Stimulated activated CD4-positive, alpha-beta T cell treated with anti-CD3 and anti-CD28 coated beads, TNF-alpha, amount 100 ng/mL, for 4 hours (primary cell): Measurements from ENCODE around the gene SPON2.
"Not testable (repeated sequence)": the region's sequence is repeated elsewhere in the genome, so short reads cannot be mapped to it uniquely, and the experiment has no call there.

Experiments used
- DNase-seq, 3 experiments: peaks; one replicate each; pipeline ENCODE4 v3.0.0-alpha.2; 2020; ENCODE audit warnings: low read depth in 3 of 3

Gene SPON2

GRCh38 chr4:1151541-1151940, 20.8 kb downstream of the SPON2 start:
- no peak for DNase-seq

- DNase-seq, result no peak
Measured at GRCh38 chr4:1150875-1151274, 21.5 kb downstream of the SPON2 start.

- no peak for DNase-seq
Measured at GRCh38 chr4:1139860-1140259, 32.5 kb downstream of the SPON2 start.

GRCh38 chr4:1137850-1138249, 34.5 kb downstream of the SPON2 start:
- DNase-seq, result no peak

GRCh38 chr4:1137063-1137776, 35.2 kb downstream of the SPON2 start:
- no peak for DNase-seq

GRCh38 chr4:1136048-1136447, 36.3 kb downstream of the SPON2 start:
- DNase-seq, result no peak

DNA sequence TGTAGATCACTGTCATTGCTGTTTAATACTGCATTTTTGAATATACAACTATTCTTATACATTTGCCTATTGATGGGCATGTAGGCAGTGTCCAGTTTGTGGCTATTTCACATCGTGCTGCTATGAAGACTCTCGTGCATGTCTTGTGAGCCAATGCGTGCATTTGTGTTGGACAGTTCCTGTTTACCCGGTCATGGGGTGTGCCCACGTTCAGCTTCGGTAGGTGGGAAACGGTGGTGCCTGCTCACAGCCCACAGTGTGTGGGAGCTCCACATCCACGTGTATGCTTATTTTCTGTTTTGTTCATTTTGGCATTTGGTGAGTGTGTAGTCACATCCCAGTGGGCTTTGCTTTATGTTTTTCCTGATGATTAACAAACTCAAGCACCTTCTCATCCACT, 39.4 kb downstream of the SPON2 start:
- no peak for DNase-seq

GRCh38 chr4:1130316-1131186, 41.8 kb downstream of the SPON2 start:
- peak; percentile 47 to 66 (median 55) for DNase-seq

DNA sequence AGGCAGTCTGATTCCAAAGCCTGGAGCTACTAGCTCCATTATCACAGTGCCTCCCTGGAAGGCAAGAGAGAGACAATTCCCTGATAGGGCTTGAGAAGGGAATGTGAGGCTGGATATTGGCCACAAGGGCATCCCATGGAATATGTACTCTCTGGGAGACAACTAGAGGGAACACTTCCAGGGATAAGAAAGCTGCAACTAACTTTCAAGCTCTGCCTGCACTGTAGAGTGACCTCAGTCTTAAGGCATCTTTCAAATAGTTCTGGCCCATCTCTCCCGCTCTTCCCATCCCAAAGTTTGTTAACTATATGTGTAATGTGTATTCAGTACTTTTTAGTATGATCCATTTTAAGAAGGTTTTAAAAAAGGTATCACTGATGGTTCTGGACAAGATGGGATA, 45.9 kb downstream of the SPON2 start:
- DNase-seq, result no peak

GRCh38 chr4:1125466-1125865, 46.9 kb downstream of the SPON2 start:
- DNase-seq, result not testable (repeated sequence)

DNA sequence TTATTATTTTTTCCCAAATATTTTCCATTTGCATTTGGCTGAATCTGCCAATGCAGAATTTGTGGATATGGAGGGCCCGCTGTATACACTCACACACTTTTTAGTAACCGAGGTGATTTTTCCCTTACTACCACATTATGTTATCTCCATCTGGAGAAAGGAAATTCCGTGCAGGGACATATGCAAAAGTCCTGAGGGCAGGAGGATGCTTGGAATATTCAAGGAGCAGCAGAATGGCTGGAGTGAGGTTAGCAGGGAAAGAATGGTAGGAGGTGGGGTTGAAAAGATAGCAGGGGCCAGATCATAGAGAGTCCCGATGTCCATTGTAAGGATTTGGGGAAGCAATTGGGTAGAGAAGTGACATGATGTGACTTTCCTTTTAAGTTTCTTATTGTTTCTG, 47.6 kb downstream of the SPON2 start:
- DNase-seq, result no peak

- no peak for DNase-seq
Measured at GRCh38 chr4:1122505-1122904, 49.9 kb downstream of the SPON2 start.
